SH-SY5Y (cell line): ENCODE results near the gene FAM124B.

Experiments
- GATA2 ChIP-seq: IDR thresholded peaks from 2 replicates; pipeline ENCODE4 v1.6.1; 2011; ENCODE audit warnings: mild to moderate bottlenecking, low read depth, low read length
- GATA3 ChIP-seq: IDR thresholded peaks from 2 replicates; pipeline ENCODE4 v1.6.1; 2011; ENCODE audit warnings: low read depth, mild to moderate bottlenecking, low read length, moderate library complexity

- TF ChIP-seq GATA2 (no peak), GATA3 (no peak)
Measured at GRCh38 chr2:224334726-224335125, 67.2 kb downstream of the FAM124B start.
